ENCODE data around the gene TSPY2.
"Not testable (repeated sequence)": the region's sequence is repeated elsewhere in the genome, so short reads cannot be mapped to it uniquely, and the experiment has no call there.

GRCh38 chrY:6245923-6246322, at the start of gene TSPY2:
- TF ChIP-seq CTCF, POLR2A (IDR thresholded peaks at IDR 0.05): not testable (repeated sequence)
